HG03139 (cell line): ENCODE data around the gene RNF14.
"Not testable (repeated sequence)": the region's sequence is repeated elsewhere in the genome, so short reads cannot be mapped to it uniquely, and the experiment has no call there.

Experiments
- ATAC-seq: cut with Tn5 transposase; IDR thresholded peaks from one replicate; pipeline ENCODE4 v1.9.1; 2021; ENCODE audit not compliant: unreplicated experiment

Gene RNF14

GRCh38 chr5:142013734-142014521 lies 45.0 kb downstream of the RNF14 start:
- ATAC-seq = no peak

- no peak for ATAC-seq
These were observed 46.1 kb downstream of the RNF14 start for GRCh38 chr5:142014911-142015584.

GRCh38 chr5:142015781-142016533 lies 47.1 kb downstream of the RNF14 start:
- peak; percentile 35 for ATAC-seq

GRCh38 chr5:142016556-142016955 lies 47.7 kb downstream of the RNF14 start:
- peak; percentile 33 for ATAC-seq

GRCh38 chr5:142017832-142018427 lies 49.0 kb downstream of the RNF14 start:
- ATAC-seq = peak; percentile 40

- ATAC-seq = no peak
These were observed 51.3 kb downstream of the RNF14 start for GRCh38 chr5:142020122-142020659.

GRCh38 chr5:142023836-142024235 lies 54.9 kb downstream of the RNF14 start:
- ATAC-seq = no peak

- ATAC-seq = peak; percentile 100
These were observed 55.9 kb downstream of the RNF14 start for GRCh38 chr5:142024771-142025304.

- ATAC-seq = no peak
These were observed 56.7 kb downstream of the RNF14 start for GRCh38 chr5:142025637-142026036.

- ATAC-seq = no peak
These were observed 63.2 kb downstream of the RNF14 start for GRCh38 chr5:142032150-142032549.

GRCh38 chr5:142032747-142033631 lies 64.1 kb downstream of the RNF14 start:
- no peak for ATAC-seq

GRCh38 chr5:142033632-142034567 lies 65.0 kb downstream of the RNF14 start:
- ATAC-seq = not testable (repeated sequence)

- no peak for ATAC-seq
These were observed 66.1 kb downstream of the RNF14 start for GRCh38 chr5:142034994-142035393.

- ATAC-seq = no peak
These were observed 68.0 kb downstream of the RNF14 start for GRCh38 chr5:142036918-142037317.

GRCh38 chr5:142037599-142037998 lies 68.7 kb downstream of the RNF14 start:
- not testable (repeated sequence) for ATAC-seq

- no peak for ATAC-seq
These were observed 69.8 kb downstream of the RNF14 start for GRCh38 chr5:142038735-142039134.
